ENCODE results near the gene URGCP.

Gene URGCP

GRCh38 chr7:43850348-43851116, 55.9 kb downstream of the URGCP start:
- Histone ChIP-seq H2BK5ac (ENCODE audit: low read length) (no peak overlapping the region), H3K36me3 (replicated peaks in 1 of 2; ENCODE audit: control insufficient read depth in 2 of 2, insufficient read depth in 2 of 2, low read length in 2 of 2) (no peaks in the 10 kb centered on the region), H2BK12ac (ENCODE audit: low read length) (no peak overlapping the region), H2AK5ac (ENCODE audit: low read depth, low read length) (no peak overlapping the region), H2BK15ac (ENCODE audit: low read length) (no peak overlapping the region), H2AFZ (ENCODE audit: low read length) (no peak overlapping the region), H3K27ac (replicated peaks; ENCODE audit: low read length) (no peak overlapping the region), H3K23ac (ENCODE audit: low read depth, low read length, poor library complexity) (no peak overlapping the region), H3K14ac (ENCODE audit: low read length) (no peak overlapping the region), H3K79me1 (ENCODE audit: low read depth, low read length) (no peaks in the 10 kb centered on the region), H3K4me1 (ENCODE audit: control insufficient read depth in 2 of 2, insufficient read depth in 1 of 2, low read depth in 1 of 2, low read length in 2 of 2) (no peaks in the 10 kb centered on the region), H3K18ac (ENCODE audit: low read length) (no peak overlapping the region), H4K91ac (ENCODE audit: low read depth, low read length, poor library complexity) (no peak overlapping the region), H3K4me3 (ENCODE audit: low read length in 2 of 2) (no peak overlapping the region), H3K4me2 (ENCODE audit: insufficient read depth, low read length, poor library complexity, severe bottlenecking) (no peak overlapping the region), H3K9ac (ENCODE audit: low read depth, low read length, poor library complexity) (no peak overlapping the region), H4K8ac (ENCODE audit: low read depth, low read length) (no peak overlapping the region), H2BK120ac (ENCODE audit: low read depth, low read length) (no peak overlapping the region), H3K27me3 (ENCODE audit: control insufficient read depth in 3 of 3, insufficient read depth in 3 of 3, low read depth in 1 of 3, low read length in 3 of 3) (peaks cover 0 to 4% (median 0%) of the 10 kb centered on the region in 3 experiments), H3K4ac (ENCODE audit: low read length) (no peak overlapping the region), H3K9me3 (replicated peaks in 1 of 2; ENCODE audit: control insufficient read depth in 2 of 2, insufficient read depth in 1 of 2, low read depth in 1 of 2, low read length in 2 of 2) (no peaks in the 10 kb centered on the region)
- no peak for DNase-seq (ENCODE audit: low spot score)
- no CpG with 5 or more reads among the region's 5 CpGs for WGBS, 2 donors (ENCODE audit: extremely low coverage in 2 of 2, insufficient read length in 2 of 2, insufficient replicate concordance in 1 of 2)

DNA sequence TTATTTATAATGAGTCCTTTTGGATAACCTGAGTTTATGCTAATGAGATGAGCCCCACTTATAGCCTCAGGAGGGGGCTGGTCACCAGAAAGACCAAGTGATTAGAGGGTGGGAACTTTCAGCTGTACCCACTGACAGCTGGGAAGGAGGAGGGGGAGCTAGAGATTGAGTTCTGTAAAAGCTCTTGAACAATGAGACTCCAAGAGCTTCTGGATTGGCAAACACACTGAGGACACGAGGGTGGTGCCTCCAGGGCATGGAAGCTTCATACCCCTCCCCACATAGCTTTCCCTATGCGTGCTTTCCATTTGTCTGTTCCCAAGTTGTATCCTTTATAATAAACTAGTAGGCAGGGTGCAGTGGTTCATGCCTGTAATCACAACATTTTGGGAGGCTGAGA, 57.3 kb downstream of the URGCP start:
- H3K9ac ChIP-seq (ENCODE audit: low read depth, low read length, poor library complexity) = no peak overlapping the region
- H4K8ac ChIP-seq (ENCODE audit: low read depth, low read length) = no peak overlapping the region
- H3K4me2 ChIP-seq (ENCODE audit: insufficient read depth, low read length, poor library complexity, severe bottlenecking) = no peak overlapping the region
- H2BK5ac ChIP-seq (ENCODE audit: low read length) = no peak overlapping the region
- H2BK120ac ChIP-seq (ENCODE audit: low read depth, low read length) = no peak overlapping the region
- H3K79me1 ChIP-seq (ENCODE audit: low read depth, low read length) = no peaks in the 10 kb centered on the region
- WGBS, 2 donors (ENCODE audit: extremely low coverage in 2 of 2, insufficient read length in 2 of 2, insufficient replicate concordance in 1 of 2) = no CpG with 5 or more reads among the region's 2 CpGs
- no peak overlapping the region for H3K18ac ChIP-seq (ENCODE audit: low read length)
- H3K4me3 ChIP-seq (ENCODE audit: low read length in 2 of 2) = no peak overlapping the region
- no peak overlapping the region for H2BK12ac ChIP-seq (ENCODE audit: low read length)
- peaks cover 0 to 4% (median 0%) of the 10 kb centered on the region in 3 experiments for H3K27me3 ChIP-seq (ENCODE audit: control insufficient read depth in 3 of 3, insufficient read depth in 3 of 3, low read depth in 1 of 3, low read length in 3 of 3)
- H2BK15ac ChIP-seq (ENCODE audit: low read length) = no peak overlapping the region
- no peak overlapping the region for H3K14ac ChIP-seq (ENCODE audit: low read length)
- no peak overlapping the region for H2AK5ac ChIP-seq (ENCODE audit: low read depth, low read length)
- H3K36me3 ChIP-seq (replicated peaks in 1 of 2; ENCODE audit: control insufficient read depth in 2 of 2, insufficient read depth in 2 of 2, low read length in 2 of 2) = no peaks in the 10 kb centered on the region
- no peak overlapping the region for H3K23ac ChIP-seq (ENCODE audit: low read depth, low read length, poor library complexity)
- DNase-seq (ENCODE audit: low spot score) = no peak
- no peak overlapping the region for H3K4ac ChIP-seq (ENCODE audit: low read length)
- no peak overlapping the region for H4K91ac ChIP-seq (ENCODE audit: low read depth, low read length, poor library complexity)
- H2AFZ ChIP-seq (ENCODE audit: low read length) = no peak overlapping the region
- no peaks in the 10 kb centered on the region for H3K9me3 ChIP-seq (replicated peaks in 1 of 2; ENCODE audit: control insufficient read depth in 2 of 2, insufficient read depth in 1 of 2, low read depth in 1 of 2, low read length in 2 of 2)
- no peaks in the 10 kb centered on the region for H3K4me1 ChIP-seq (ENCODE audit: control insufficient read depth in 2 of 2, insufficient read depth in 1 of 2, low read depth in 1 of 2, low read length in 2 of 2)
- no peak overlapping the region for H3K27ac ChIP-seq (replicated peaks; ENCODE audit: low read length)

DNA sequence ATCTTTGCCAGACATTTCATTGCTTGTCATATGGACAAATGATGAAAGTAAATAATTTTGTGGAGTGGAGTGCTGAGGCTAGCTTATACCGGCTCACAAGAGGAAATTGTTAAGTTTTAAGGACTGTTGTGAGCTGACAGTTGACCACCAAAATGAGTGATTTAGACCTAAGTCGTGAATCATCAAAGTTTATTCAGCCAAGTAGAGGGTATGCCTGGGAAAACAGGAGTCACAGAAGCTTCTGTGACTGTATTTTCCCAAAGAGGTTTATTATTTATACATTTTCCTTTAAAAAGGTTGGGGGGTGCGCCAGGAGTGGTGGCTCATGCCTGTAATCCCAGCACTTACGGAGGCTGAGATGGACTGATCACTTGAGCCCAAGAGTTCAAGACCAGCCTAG, 58.9 kb downstream of the URGCP start:
- DNase-seq (ENCODE audit: low spot score) = no peak
- Histone ChIP-seq H2BK120ac (ENCODE audit: low read depth, low read length) (no peak overlapping the region), H2BK15ac (ENCODE audit: low read length) (no peak overlapping the region), H3K4ac (ENCODE audit: low read length) (no peak overlapping the region), H3K9ac (ENCODE audit: low read depth, low read length, poor library complexity) (no peak overlapping the region), H3K18ac (ENCODE audit: low read length) (no peak overlapping the region), H3K79me1 (ENCODE audit: low read depth, low read length) (no peaks in the 10 kb centered on the region), H3K4me1 (ENCODE audit: control insufficient read depth in 2 of 2, insufficient read depth in 1 of 2, low read depth in 1 of 2, low read length in 2 of 2) (no peaks in the 10 kb centered on the region), H3K4me3 (ENCODE audit: low read length in 2 of 2) (no peak overlapping the region), H2BK5ac (ENCODE audit: low read length) (no peak overlapping the region), H2BK12ac (ENCODE audit: low read length) (no peak overlapping the region), H3K9me3 (replicated peaks in 1 of 2; ENCODE audit: control insufficient read depth in 2 of 2, insufficient read depth in 1 of 2, low read depth in 1 of 2, low read length in 2 of 2) (no peaks in the 10 kb centered on the region), H4K8ac (ENCODE audit: low read depth, low read length) (no peak overlapping the region), H3K27me3 (ENCODE audit: control insufficient read depth in 3 of 3, insufficient read depth in 3 of 3, low read depth in 1 of 3, low read length in 3 of 3) (peaks cover 0 to 4% (median 0%) of the 10 kb centered on the region in 3 experiments), H2AFZ (ENCODE audit: low read length) (no peak overlapping the region), H2AK5ac (ENCODE audit: low read depth, low read length) (no peak overlapping the region), H3K27ac (replicated peaks; ENCODE audit: low read length) (no peak overlapping the region), H3K36me3 (replicated peaks in 1 of 2; ENCODE audit: control insufficient read depth in 2 of 2, insufficient read depth in 2 of 2, low read length in 2 of 2) (no peaks in the 10 kb centered on the region), H3K23ac (ENCODE audit: low read depth, low read length, poor library complexity) (no peak overlapping the region), H3K4me2 (ENCODE audit: insufficient read depth, low read length, poor library complexity, severe bottlenecking) (no peak overlapping the region), H3K14ac (ENCODE audit: low read length) (no peak overlapping the region), H4K91ac (ENCODE audit: low read depth, low read length, poor library complexity) (no peak overlapping the region)
- no CpG with 5 or more reads among the region's 4 CpGs for whole genome bisulfite sequencing, 2 donors (ENCODE audit: extremely low coverage in 2 of 2, insufficient read length in 2 of 2, insufficient replicate concordance in 1 of 2)

GRCh38 chr7:43844662-43845061, 61.7 kb downstream of the URGCP start:
- Histone ChIP-seq H4K91ac (ENCODE audit: low read depth, low read length, poor library complexity) (no peak overlapping the region), H2BK15ac (ENCODE audit: low read length) (no peak overlapping the region), H3K36me3 (replicated peaks in 1 of 2; ENCODE audit: control insufficient read depth in 2 of 2, insufficient read depth in 2 of 2, low read length in 2 of 2) (no peaks in the 10 kb centered on the region), H3K27ac (replicated peaks; ENCODE audit: low read length) (no peak overlapping the region), H3K27me3 (ENCODE audit: control insufficient read depth in 3 of 3, insufficient read depth in 3 of 3, low read depth in 1 of 3, low read length in 3 of 3) (peaks cover 0 to 8% (median 0%) of the 10 kb centered on the region in 3 experiments), H3K79me1 (ENCODE audit: low read depth, low read length) (no peaks in the 10 kb centered on the region), H3K9ac (ENCODE audit: low read depth, low read length, poor library complexity) (no peak overlapping the region), H2BK120ac (ENCODE audit: low read depth, low read length) (no peak overlapping the region), H3K14ac (ENCODE audit: low read length) (no peak overlapping the region), H2AFZ (ENCODE audit: low read length) (no peak overlapping the region), H2BK12ac (ENCODE audit: low read length) (no peak overlapping the region), H4K8ac (ENCODE audit: low read depth, low read length) (no peak overlapping the region), H3K4ac (ENCODE audit: low read length) (no peak overlapping the region), H3K4me2 (ENCODE audit: insufficient read depth, low read length, poor library complexity, severe bottlenecking) (no peak overlapping the region), H3K18ac (ENCODE audit: low read length) (no peak overlapping the region), H2BK5ac (ENCODE audit: low read length) (no peak overlapping the region), H3K4me1 (ENCODE audit: control insufficient read depth in 2 of 2, insufficient read depth in 1 of 2, low read depth in 1 of 2, low read length in 2 of 2) (no peaks in the 10 kb centered on the region), H3K4me3 (ENCODE audit: low read length in 2 of 2) (no peak overlapping the region), H3K23ac (ENCODE audit: low read depth, low read length, poor library complexity) (no peak overlapping the region), H3K9me3 (replicated peaks in 1 of 2; ENCODE audit: control insufficient read depth in 2 of 2, insufficient read depth in 1 of 2, low read depth in 1 of 2, low read length in 2 of 2) (no peaks in the 10 kb centered on the region), H2AK5ac (ENCODE audit: low read depth, low read length) (no peak overlapping the region)
- no peak for DNase-seq (ENCODE audit: low spot score)
- WGBS, 2 donors (ENCODE audit: extremely low coverage in 2 of 2, insufficient read length in 2 of 2, insufficient replicate concordance in 1 of 2) = no CpG with 5 or more reads among the region's 2 CpGs

Data from neuronal stem cell (in vitro differentiated cells).